Measurements from ENCODE around the gene UNC80. TPM values are rescaled to one million over a fixed set of nuclear protein-coding genes. Genes with fewer than 3 reads are reported as not detected.

Gene UNC80
- total and polyA plus RNA-seq, 2 of the 13 experiments (the other 11 are each of a cell fraction or from before 2014, with no cell fraction given) = not detected

- TF ChIP-seq ZNF646 (CRISPR knock-in tag; IDR thresholded peaks at IDR 0.05) (no peak), ZBTB7A (CRISPR knock-in tag; IDR thresholded peaks at IDR 0.05) (no peak), ZNF883 (CRISPR knock-in tag; IDR thresholded peaks at IDR 0.05; ENCODE audit: not compliant biosample characterization) (peak; percentile 66), HCFC1 (IDR thresholded peaks at IDR 0.05; ENCODE audit: low read depth, low read length) (peak; percentile 35; the same call in 1 of the 2 replicates), RARA (CRISPR knock-in tag; IDR thresholded peaks at IDR 0.05) (0 out of 2 replicates have a peak, but pooled peaks have one; percentile 39), ZNF24 (IDR thresholded peaks at IDR 0.05) (no peak), ZSCAN20 (CRISPR knock-in tag; IDR thresholded peaks at IDR 0.05; ENCODE audit: borderline replicate concordance) (no peak), ZNF576 (CRISPR knock-in tag; IDR thresholded peaks at IDR 0.05) (no peak), SKIL (CRISPR knock-in tag; IDR thresholded peaks at IDR 0.05; ENCODE audit: borderline replicate concordance) (no peak), HOXD1 (CRISPR knock-in tag; IDR thresholded peaks at IDR 0.05) (peak; percentile 78), GLI4 (CRISPR knock-in tag; IDR thresholded peaks at IDR 0.05; ENCODE audit: borderline replicate concordance) (peak; percentile 73; the same call in 1 of the 2 replicates), ZFX (CRISPR knock-in tag; IDR thresholded peaks at IDR 0.05; ENCODE audit: low read depth) (peak; percentile 81), BCLAF1 (IDR thresholded peaks at IDR 0.05) (no peak), MAFK (conservative IDR thresholded peaks at IDR 0.05 in 1 of 2, IDR thresholded peaks at IDR 0.05 in 1 of 2; ENCODE audit: low read length in 2 of 2) (no peak), ZNF660 (CRISPR knock-in tag; IDR thresholded peaks at IDR 0.05; ENCODE audit: borderline replicate concordance, low read depth) (0 out of 2 replicates have a peak, but pooled peaks have one; percentile 41), SP5 (CRISPR knock-in tag; IDR thresholded peaks at IDR 0.05; ENCODE audit: borderline replicate concordance, low read depth) (peak; percentile 92)
Observed at GRCh38 chr2:210002158-210003157, 230.8 kb downstream of the UNC80 start, which contains the start of gene RPE (continued).
